Neuron (in vitro differentiated cells): ENCODE data around the gene CMTR1.

ENCODE experiments used
- H2AFZ ChIP-seq: one replicate; pipeline ENCODE4 v1.6.1; 2013; ENCODE audit warnings: low read depth, mild to moderate bottlenecking, inconsistent platforms, low read length, moderate library complexity
- H3K27me3 ChIP-seq: one replicate; pipeline ENCODE4 v1.6.1; 2013; ENCODE audit warnings: low read length; ENCODE audit not compliant: insufficient read depth
- H3K36me3 ChIP-seq: one replicate; pipeline ENCODE4 v1.6.1; 2013; ENCODE audit warnings: low read length; ENCODE audit not compliant: insufficient read depth
- H3K4me1 ChIP-seq: one replicate; pipeline ENCODE4 v1.6.1; 2013; ENCODE audit warnings: low read length; ENCODE audit not compliant: insufficient read depth
- H3K4me3 ChIP-seq: 2 replicates; pipeline ENCODE4 v1.5.1; 2013; ENCODE audit warnings: mild to moderate bottlenecking, low read length, moderate library complexity
- H3K9me3 ChIP-seq: one replicate; pipeline ENCODE4 v1.6.1; 2013; ENCODE audit warnings: low read length

CMTR1 gene

GRCh38 chr6:37449984-37450383, 17.0 kb downstream of the CMTR1 start:
- Histone ChIP-seq H2AFZ (no peak overlapping the region), H3K36me3 (peaks cover 66% of the 10 kb centered on the region), H3K27me3 (no peaks in the 10 kb centered on the region), H3K9me3 (no peaks in the 10 kb centered on the region), H3K4me1 (no peaks in the 10 kb centered on the region), H3K4me3 (no peak overlapping the region)

GRCh38 chr6:37451441-37452193, 18.6 kb downstream of the CMTR1 start:
- Histone ChIP-seq H3K27me3 (no peaks in the 10 kb centered on the region), H2AFZ (no peak overlapping the region), H3K4me3 (no peak overlapping the region), H3K4me1 (no peaks in the 10 kb centered on the region), H3K36me3 (peaks cover 67% of the 10 kb centered on the region), H3K9me3 (no peaks in the 10 kb centered on the region)

DNA sequence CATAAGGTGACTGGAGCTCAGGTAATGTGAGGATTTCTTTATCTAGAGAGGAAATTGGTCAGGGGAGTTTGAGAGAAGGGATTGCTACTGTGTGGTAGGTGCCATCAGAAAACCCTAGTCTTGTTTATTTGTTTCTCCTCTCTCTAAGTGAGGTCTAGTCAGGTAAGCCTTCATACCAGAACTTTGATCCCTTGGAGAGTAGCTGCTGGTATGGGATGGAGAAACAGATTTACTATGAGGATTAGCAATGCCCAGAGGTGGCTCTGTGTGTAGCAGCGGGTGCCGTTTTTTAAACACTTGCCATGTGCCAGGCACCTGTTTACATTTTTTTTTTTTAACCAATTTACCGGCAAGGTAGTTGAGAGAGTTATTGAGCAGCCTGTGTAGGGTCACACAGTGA, 19.5 kb downstream of the CMTR1 start:
- no peaks in the 10 kb centered on the region for H3K9me3 ChIP-seq
- no peak overlapping the region for H2AFZ ChIP-seq
- H3K4me1 ChIP-seq: no peaks in the 10 kb centered on the region
- peaks cover 61% of the 10 kb centered on the region for H3K36me3 ChIP-seq
- no peak overlapping the region for H3K4me3 ChIP-seq
- no peaks in the 10 kb centered on the region for H3K27me3 ChIP-seq

DNA sequence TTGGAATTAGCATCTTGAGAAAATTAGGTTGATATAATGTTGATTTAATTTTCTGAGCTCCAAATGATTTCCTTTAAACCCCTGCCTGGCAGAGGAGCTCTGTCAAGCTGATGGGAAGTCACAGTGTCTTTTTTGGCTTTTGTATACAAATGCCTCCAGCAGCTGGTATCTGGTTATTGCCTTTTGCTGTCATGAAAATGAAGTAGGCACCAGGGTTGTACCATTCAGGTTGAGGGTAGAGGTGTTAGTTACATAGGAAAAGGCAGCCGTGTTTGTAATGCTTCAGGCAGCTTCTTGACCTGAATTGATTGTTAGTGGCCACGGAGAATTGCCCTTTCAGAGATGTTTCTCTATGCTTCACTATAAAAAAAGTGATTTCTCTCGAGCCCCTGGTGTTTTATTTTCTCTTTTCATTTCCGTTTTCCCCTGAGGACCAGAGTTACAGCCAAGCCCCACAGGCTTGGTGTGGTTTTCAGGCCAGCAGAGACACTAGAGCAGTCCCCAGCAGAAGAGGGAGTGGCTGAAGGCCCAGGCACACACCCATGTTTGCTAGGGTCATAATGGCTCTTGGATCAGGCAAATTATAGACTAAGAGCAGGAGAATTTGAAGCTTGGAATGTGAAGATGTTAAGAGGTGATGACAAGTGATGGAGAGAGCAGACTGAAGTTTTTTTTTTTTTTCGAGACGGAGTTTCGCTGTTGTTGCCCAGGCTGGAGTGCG, 21.6 kb downstream of the CMTR1 start:
- H2AFZ ChIP-seq: no peak overlapping the region
- H3K9me3 ChIP-seq: no peaks in the 10 kb centered on the region
- peaks cover 68% of the 10 kb centered on the region for H3K36me3 ChIP-seq
- H3K4me1 ChIP-seq: no peaks in the 10 kb centered on the region
- H3K4me3 ChIP-seq: no peak overlapping the region
- no peaks in the 10 kb centered on the region for H3K27me3 ChIP-seq

GRCh38 chr6:37456126-37456525, 23.1 kb downstream of the CMTR1 start:
- Histone ChIP-seq H3K4me1 (peaks cover 3% of the 10 kb centered on the region), H3K4me3 (no peak overlapping the region), H3K27me3 (no peaks in the 10 kb centered on the region), H2AFZ (no peak overlapping the region), H3K36me3 (peaks cover 68% of the 10 kb centered on the region), H3K9me3 (no peaks in the 10 kb centered on the region)

DNA sequence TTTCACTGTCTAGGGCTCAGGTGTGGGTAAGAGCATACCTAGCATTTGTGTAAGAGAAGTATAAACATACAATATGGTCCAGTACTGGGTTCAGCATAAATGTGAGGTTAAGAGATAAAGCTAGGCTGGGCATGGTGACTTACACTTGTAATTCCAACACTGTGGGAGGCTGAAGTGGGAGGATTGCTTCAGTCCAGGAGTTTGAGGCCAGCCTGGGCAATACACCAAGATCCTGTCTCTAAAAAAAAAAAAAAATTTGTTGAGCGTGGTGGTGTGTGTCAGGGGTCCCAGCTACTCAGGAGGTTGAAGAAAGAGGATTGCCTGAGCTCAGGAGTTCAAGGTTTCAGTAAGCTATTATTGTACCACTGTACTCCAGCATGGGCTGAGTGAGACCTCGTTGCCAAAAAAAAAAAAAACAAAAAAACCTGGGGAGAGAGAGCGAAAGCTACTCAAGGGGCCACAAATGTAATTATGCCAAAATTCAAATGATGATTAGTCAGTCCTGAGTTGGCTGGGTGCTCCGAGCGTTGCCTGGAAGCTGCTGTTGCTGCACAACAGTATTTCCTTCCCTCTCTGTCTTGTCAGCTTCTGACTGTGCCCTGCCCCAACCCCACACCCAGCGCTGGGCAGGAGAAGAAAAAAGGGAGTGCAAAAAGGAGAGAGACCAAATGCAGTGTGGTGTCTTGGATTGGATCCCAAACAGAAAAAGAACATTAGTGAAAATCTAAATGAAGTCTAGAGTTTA, 24.0 kb downstream of the CMTR1 start:
- Histone ChIP-seq H3K9me3 (no peaks in the 10 kb centered on the region), H3K27me3 (no peaks in the 10 kb centered on the region), H3K4me1 (peaks cover 3% of the 10 kb centered on the region), H3K36me3 (peaks cover 68% of the 10 kb centered on the region), H3K4me3 (no peak overlapping the region), H2AFZ (no peak overlapping the region)

DNA sequence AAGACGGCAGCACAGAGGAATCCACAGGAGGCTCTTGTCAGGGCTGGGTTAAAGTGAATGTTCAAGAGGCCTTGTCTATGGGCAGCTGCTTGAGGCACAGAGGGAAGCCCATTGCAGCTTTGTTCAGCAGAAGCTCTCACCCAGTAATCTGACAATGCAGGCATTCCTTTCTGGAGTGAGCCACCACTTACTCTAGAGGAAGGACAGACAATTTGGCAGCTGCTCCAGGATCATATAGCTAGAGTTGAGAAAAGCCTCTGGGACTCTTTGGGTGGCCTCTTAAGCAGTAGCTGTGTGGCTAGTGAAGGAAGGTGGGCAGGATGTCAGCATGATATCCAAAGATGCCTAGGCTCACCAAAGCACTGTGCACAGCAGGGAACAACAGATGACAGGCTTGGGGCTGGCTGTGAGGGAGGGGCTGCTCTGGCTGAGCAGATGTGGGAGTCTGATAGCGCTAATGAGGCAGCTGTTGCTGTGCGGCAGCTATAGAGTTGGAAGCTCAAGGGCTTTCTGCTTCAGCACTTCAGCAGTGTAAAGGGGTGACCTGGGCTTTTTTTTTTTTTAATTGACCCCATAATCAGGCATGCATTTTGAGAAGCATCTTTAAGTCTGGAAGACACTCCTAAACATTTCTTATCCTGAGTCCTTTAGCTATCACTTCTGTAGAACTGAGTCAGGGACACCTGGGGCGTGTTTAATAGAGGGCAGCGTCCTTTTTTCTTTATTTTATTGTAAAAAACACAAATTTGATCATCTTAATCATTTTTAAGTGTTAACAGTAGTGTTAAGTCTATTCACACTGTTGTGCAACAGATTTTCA, 27.2 kb downstream of the CMTR1 start:
- Histone ChIP-seq H3K4me1 (peaks cover 3% of the 10 kb centered on the region), H3K9me3 (no peaks in the 10 kb centered on the region), H2AFZ (no peak overlapping the region), H3K36me3 (peaks cover 67% of the 10 kb centered on the region), H3K27me3 (no peaks in the 10 kb centered on the region), H3K4me3 (no peak overlapping the region)

DNA sequence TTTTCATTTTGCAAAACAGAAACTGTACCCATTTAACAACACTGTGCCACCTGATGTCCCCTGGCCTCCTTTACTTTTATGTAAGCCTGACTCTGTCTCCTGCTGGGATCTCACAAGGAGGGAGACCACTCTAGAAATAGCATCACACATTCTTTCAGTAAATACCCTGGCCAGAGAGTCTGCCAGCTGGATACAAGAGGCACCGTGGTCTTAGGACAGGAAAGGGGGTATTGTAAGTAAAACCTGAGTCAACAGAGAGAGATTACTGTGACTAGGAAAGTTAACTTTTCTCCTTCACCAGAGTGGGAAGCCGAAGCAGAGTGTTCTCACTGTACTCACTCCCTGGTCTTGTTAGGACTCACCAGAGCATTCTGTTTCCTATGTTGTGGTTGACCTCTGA, 27.8 kb downstream of the CMTR1 start:
- no peak overlapping the region for H2AFZ ChIP-seq
- no peak overlapping the region for H3K4me3 ChIP-seq
- H3K4me1 ChIP-seq: peaks cover 3% of the 10 kb centered on the region
- peaks cover 2% of the 10 kb centered on the region for H3K9me3 ChIP-seq
- H3K27me3 ChIP-seq: no peaks in the 10 kb centered on the region
- peaks cover 63% of the 10 kb centered on the region for H3K36me3 ChIP-seq

GRCh38 chr6:37463110-37463509, 30.1 kb downstream of the CMTR1 start:
- Histone ChIP-seq H2AFZ (no peak overlapping the region), H3K4me3 (no peak overlapping the region), H3K9me3 (peaks cover 8% of the 10 kb centered on the region), H3K36me3 (peaks cover 54% of the 10 kb centered on the region), H3K27me3 (no peaks in the 10 kb centered on the region), H3K4me1 (peaks cover 3% of the 10 kb centered on the region)

DNA sequence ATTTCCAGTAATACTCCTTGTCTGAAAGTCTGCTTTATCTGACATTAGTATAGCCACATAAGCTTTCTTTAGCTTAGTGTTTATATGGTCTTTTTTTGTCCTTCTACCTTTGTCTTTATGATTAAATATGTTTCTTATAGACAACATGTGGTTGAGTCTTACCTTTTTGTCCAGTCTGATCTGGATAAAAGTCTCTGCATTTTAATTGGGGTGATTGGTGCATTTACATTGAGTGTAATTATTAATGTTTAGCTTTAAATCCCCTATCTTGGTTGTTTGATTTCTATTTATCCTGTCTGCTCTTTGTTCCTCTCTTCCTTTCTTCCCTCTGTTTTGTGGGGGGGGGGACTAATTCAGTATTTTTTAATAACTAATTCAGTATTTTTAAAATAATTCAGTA, 34.7 kb downstream of the CMTR1 start:
- H3K4me3 ChIP-seq: no peak overlapping the region
- H3K27me3 ChIP-seq: no peaks in the 10 kb centered on the region
- H2AFZ ChIP-seq: no peak overlapping the region
- no peaks in the 10 kb centered on the region for H3K4me1 ChIP-seq
- H3K36me3 ChIP-seq: peaks cover 34% of the 10 kb centered on the region
- H3K9me3 ChIP-seq: peaks cover 8% of the 10 kb centered on the region

DNA sequence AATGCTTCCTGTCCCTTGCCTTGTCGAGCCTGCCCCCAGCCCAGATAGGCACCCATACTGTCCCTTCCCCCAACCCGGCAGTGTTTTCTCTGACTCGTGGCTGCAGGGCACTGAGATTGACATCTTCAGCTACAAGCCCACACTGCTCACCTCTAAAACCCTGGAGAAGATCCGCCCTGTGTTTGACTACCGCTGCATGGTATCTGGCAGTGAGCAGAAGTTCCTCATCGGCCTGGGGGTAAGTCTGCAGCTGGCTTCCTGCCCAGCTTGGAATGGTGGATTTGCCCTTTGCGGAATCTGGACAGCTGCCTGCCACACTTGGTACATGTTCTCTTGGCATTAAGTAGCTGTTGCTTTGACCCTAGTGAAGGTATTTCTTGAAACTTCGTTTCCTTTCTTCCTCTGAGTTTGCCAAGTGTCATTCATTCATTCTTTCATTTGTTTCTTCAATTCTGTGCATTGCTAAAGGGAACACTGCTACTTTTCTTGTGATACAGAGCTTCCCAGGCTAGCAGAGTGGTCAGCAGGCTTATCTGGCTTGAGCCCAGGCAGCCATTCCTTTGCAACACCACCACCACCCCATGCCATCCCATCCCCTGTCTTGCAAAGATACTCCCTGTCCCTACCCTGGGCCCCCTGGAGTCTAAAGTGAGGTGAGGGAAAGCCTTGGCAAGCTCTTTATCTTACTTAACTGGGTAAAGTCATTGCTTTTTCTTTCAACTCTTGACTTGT, 40.5 kb downstream of the CMTR1 start:
- no peaks in the 10 kb centered on the region for H3K27me3 ChIP-seq
- no peaks in the 10 kb centered on the region for H3K9me3 ChIP-seq
- H3K4me3 ChIP-seq: no peak overlapping the region
- peaks cover 74% of the 10 kb centered on the region for H3K36me3 ChIP-seq
- H2AFZ ChIP-seq: no peak overlapping the region
- no peaks in the 10 kb centered on the region for H3K4me1 ChIP-seq

- Histone ChIP-seq H2AFZ (no peak overlapping the region), H3K36me3 (peaks cover 81% of the 10 kb centered on the region), H3K4me1 (no peaks in the 10 kb centered on the region), H3K27me3 (no peaks in the 10 kb centered on the region), H3K4me3 (no peak overlapping the region), H3K9me3 (no peaks in the 10 kb centered on the region)
Observed at GRCh38 chr6:37474316-37474715, 41.3 kb downstream of the CMTR1 start.
